Measurements from ENCODE around the gene MICU2. TPM values are rescaled to one million over a fixed set of nuclear protein-coding genes. Genes with fewer than 3 reads are reported as not detected.
"Not testable (repeated sequence)": the region's sequence is repeated elsewhere in the genome, so short reads cannot be mapped to it uniquely, and the experiment has no call there.

The MICU2 gene
- total and polyA plus RNA-seq, 12 donors, result 46.7 to 65.5 (median 59.5) TPM

DNA sequence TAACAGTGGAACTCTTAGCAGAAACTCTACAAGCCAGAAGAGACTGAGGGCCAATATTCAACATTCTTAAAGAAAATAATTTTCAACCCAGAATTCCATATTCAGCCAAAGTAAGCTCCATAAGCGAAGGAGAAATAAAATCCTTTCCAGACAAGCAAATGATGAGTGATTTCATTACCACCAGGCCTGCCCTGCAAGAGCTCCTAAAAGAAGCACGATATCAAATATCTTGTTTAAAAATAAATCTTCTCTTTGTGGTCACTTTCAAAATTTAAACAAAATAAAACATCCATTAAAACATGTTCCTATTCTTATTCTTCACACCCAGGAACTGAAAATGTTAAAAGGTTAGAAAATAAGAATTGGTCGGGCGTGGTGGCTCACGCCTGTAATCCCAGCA, 13.7 kb downstream of the MICU2 start:
- TF ChIP-seq, protein P1, sequence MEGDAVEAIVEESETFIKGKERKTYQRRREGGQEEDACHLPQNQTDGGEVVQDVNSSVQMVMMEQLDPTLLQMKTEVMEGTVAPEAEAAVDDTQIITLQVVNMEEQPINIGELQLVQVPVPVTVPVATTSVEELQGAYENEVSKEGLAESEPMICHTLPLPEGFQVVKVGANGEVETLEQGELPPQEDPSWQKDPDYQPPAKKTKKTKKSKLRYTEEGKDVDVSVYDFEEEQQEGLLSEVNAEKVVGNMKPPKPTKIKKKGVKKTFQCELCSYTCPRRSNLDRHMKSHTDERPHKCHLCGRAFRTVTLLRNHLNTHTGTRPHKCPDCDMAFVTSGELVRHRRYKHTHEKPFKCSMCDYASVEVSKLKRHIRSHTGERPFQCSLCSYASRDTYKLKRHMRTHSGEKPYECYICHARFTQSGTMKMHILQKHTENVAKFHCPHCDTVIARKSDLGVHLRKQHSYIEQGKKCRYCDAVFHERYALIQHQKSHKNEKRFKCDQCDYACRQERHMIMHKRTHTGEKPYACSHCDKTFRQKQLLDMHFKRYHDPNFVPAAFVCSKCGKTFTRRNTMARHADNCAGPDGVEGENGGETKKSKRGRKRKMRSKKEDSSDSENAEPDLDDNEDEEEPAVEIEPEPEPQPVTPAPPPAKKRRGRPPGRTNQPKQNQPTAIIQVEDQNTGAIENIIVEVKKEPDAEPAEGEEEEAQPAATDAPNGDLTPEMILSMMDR (IDR thresholded peaks at IDR 0.05), result no peak
- WGBS, 2 donors, result 97% methylated on average over 5 of the region's 5 CpGs
- intact Hi-C loops (cut with DNase I), result no loop called here

DNA sequence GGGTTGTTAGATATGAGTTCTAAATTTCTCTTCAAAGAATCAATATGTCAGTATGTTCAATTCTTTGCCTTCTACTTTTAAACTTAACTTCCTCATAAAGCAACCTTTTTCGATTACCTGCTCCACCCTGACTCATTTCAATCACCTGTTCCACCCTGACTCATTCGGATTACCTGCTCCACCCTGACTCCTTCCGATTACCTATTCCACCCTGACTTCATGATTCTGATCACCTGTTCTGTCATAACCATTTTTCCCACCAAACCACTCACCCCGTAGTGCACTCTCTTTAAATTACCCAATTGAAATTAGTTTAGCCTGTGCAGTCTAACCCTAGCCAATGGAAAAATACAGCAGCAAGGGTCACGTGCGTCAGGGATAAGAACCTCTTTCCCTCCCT, 14.5 kb downstream of the MICU2 start:
- WGBS, 2 donors, result 97 to 98% methylated on average over 6 of the region's 6 CpGs
- H3K27ac ChIP-seq; H3K9me3 ChIP-seq; DNase-seq; ATAC-seq; H3K36me3 ChIP-seq; H3K27me3 ChIP-seq; intact Hi-C loops (cut with DNase I); H3K4me3 ChIP-seq: not testable (repeated sequence)
- peaks cover 0 to 13% (median 0%) of the 10 kb centered on the region in 9 donors for H3K4me1 ChIP-seq

More for the DNA sequence above, 13.7 kb downstream of the MICU2 start:
- Histone ChIP-seq H3K4me1 (peaks cover 0 to 18% (median 3%) of the 10 kb centered on the region in 9 donors), H3K27ac (no peak overlapping the region), H3K36me3 (no peaks in the 10 kb centered on the region), H3K4me3 (no peak overlapping the region), H3K9me3 (peaks cover 0 to 10% (median 3%) of the 10 kb centered on the region in 11 donors), H3K27me3 (no peaks in the 10 kb centered on the region)
- no peak for ATAC-seq
- no peak for DNase-seq

- H3K27me3 ChIP-seq; H3K27ac ChIP-seq; H3K36me3 ChIP-seq; intact Hi-C loops (cut with DNase I); H3K4me3 ChIP-seq; ATAC-seq; H3K9me3 ChIP-seq; DNase-seq: not testable (repeated sequence)
- 90 to 91% methylated on average over 5 of the region's 5 CpGs for WGBS, 2 donors
- peaks cover 0 to 13% (median 0%) of the 10 kb centered on the region in 9 donors for H3K4me1 ChIP-seq
Measured at GRCh38 chr13:21588411-21588810, 15.6 kb downstream of the MICU2 start.

DNA sequence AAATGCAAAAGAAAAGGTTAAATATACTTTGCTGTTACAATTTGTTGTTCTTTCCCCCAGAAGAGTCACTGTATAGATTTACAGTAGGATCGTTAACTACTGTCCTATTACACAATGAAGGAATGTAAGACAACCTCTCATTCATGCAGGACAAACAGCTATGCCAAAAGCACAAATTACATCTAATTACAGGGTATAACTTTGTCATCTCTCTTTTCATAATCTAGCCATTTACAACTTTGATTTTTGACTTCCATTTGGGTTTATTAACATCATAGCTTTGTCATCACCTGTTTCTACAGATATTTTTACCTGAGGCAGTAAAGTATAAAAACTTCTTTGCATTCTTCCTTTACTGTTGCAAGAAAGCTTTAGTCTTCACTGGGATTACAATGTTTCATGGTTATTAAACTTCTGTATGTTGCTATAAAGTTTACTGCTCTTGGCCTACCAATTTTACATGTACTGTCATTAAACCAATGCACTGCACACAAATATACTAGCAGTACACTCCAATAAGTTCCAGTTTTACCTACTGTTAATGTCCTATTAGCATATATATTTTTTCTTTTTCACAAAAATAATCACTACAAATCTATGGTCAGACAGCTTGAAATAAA, 18.9 kb downstream of the MICU2 start:
- TF ChIP-seq, protein P1 (IDR thresholded peaks at IDR 0.05), result no peak
- 90 to 94% methylated on average over 1 of the region's 1 CpG for WGBS, 2 donors

GRCh38 chr13:21583478-21583877, 20.5 kb downstream of the MICU2 start:
- Histone ChIP-seq H3K9me3 (peaks cover 0 to 20% (median 9%) of the 10 kb centered on the region in 11 donors), H3K4me3 (no peak overlapping the region), H3K27me3 (no peaks in the 10 kb centered on the region), H3K4me1 (peaks cover 0 to 18% (median 0%) of the 10 kb centered on the region in 9 donors), H3K27ac (no peak overlapping the region), H3K36me3 (peaks cover 0 to 13% (median 0%) of the 10 kb centered on the region in 9 donors)
- 49 to 72% methylated on average over 2 of the region's 2 CpGs for WGBS, 2 donors
- no peak for ATAC-seq
- DNase-seq, result no peak
- TF ChIP-seq, protein P1 (IDR thresholded peaks at IDR 0.05), result no peak
- intact Hi-C loops (cut with DNase I), result no loop called here

More for the DNA sequence above, 18.9 kb downstream of the MICU2 start:
- ATAC-seq (no peak), DNase-seq (no peak)
- intact Hi-C loops (cut with DNase I), result no loop called here
- peaks cover 0 to 13% (median 0%) of the 10 kb centered on the region in 9 donors for H3K36me3 ChIP-seq
- no peak overlapping the region for H3K27ac ChIP-seq
- H3K9me3 ChIP-seq, result peaks cover 0 to 20% (median 9%) of the 10 kb centered on the region in 11 donors
- H3K4me1 ChIP-seq, result peaks cover 0 to 18% (median 0%) of the 10 kb centered on the region in 9 donors
- no peak overlapping the region for H3K4me3 ChIP-seq
- no peaks in the 10 kb centered on the region for H3K27me3 ChIP-seq

Data from heart right ventricle (tissue), 16 donors.